GM23338 (cell line): ENCODE measurements around the gene ZHX3.

ENCODE experiments used
- CTCF ChIP-seq, 2 experiments: fragments of 200-600 bp in 1 of 2; sonication (generic) in 1 of 2; conservative IDR thresholded peaks; 2 replicates each; pipeline versions ENCODE4 v1.5.1 to v1.6.1; 2016 to 2017; ENCODE audit warnings: antibody characterized with exemption in 2 of 2, low read depth in 2 of 2, mild to moderate bottlenecking in 2 of 2, moderate library complexity in 1 of 2
- EZH2phosphoT487 ChIP-seq: fragments of 200-600 bp; sonication (generic); IDR thresholded peaks from one replicate; pipeline ENCODE4 v1.8.1; 2018; ENCODE audit warnings: antibody characterized with exemption; ENCODE audit not compliant: unreplicated experiment
- POLR2AphosphoS5 ChIP-seq: IDR thresholded peaks from 2 replicates; pipeline ENCODE4 v1.6.1; 2016; ENCODE audit warnings: antibody characterized with exemption, low read depth
- REST ChIP-seq: IDR thresholded peaks from one replicate; pipeline ENCODE4 v1.6.1; 2018; ENCODE audit warnings: antibody characterized with exemption; ENCODE audit not compliant: unreplicated experiment

GRCh38 chr20:41229259-41229658 is 88.3 kb downstream of the ZHX3 start:
- TF ChIP-seq CTCF (conservative IDR thresholded peaks at IDR 0.05; ENCODE audit: low read depth in 2 of 2), result no peak
- TF ChIP-seq EZH2phosphoT487, result no peak
- no peak for TF ChIP-seq POLR2AphosphoS5
- no peak for TF ChIP-seq REST
